Measurements from ENCODE around the gene ZNF574. TPM values are rescaled to one million over a fixed set of nuclear protein-coding genes. Genes with fewer than 3 reads are reported as not detected.

ZNF574 gene
- total and polyA plus RNA-seq, 2 of the 8 experiments (the other 6 are each of a cell fraction or from before 2014, with no cell fraction given) = 27.0 to 38.8 TPM

GRCh38 chr19:42117076-42117475 is 41.1 kb downstream of the ZNF574 start:
- no peaks in the 10 kb centered on the region for H3K23me2 ChIP-seq (ENCODE audit: low read depth, low read length)
- H4K5ac ChIP-seq (ENCODE audit: insufficient read length, low read depth, low read length) = no peak overlapping the region
- H3K4me2 ChIP-seq (ENCODE audit: insufficient read depth in 1 of 2, low read depth in 2 of 2, low read length in 2 of 2) = no peak overlapping the region
- H4K20me1 ChIP-seq (replicated peaks in 1 of 2; ENCODE audit: control insufficient read depth in 1 of 2, insufficient read depth in 2 of 2, low read length in 2 of 2) = no peaks in the 10 kb centered on the region
- no peak overlapping the region for H4K91ac ChIP-seq (replicated peaks; ENCODE audit: insufficient read length, low read length)
- H3K79me1 ChIP-seq (ENCODE audit: low read depth, low read length) = no peaks in the 10 kb centered on the region
- no peaks in the 10 kb centered on the region for H3K9me3 ChIP-seq (ENCODE audit: insufficient read depth in 2 of 2, low read depth in 1 of 2, low read length in 1 of 2)
- H3K4me1 ChIP-seq (replicated peaks in 1 of 4; ENCODE audit: control insufficient read depth in 3 of 4, insufficient read depth in 4 of 4, low read length in 3 of 4) = peaks cover 8 to 24% (median 16%) of the 10 kb centered on the region in 4 experiments
- no peak overlapping the region for H2BK5ac ChIP-seq (ENCODE audit: low read depth, low read length)
- H3K23ac ChIP-seq (ENCODE audit: insufficient read length) = no peak overlapping the region
- H3K18ac ChIP-seq (ENCODE audit: extremely low read depth, low read length) = no peak overlapping the region
- H3K4me3 ChIP-seq (ENCODE audit: extremely low read depth in 1 of 4, insufficient read depth in 2 of 4, low read depth in 3 of 4, low read length in 4 of 4) = no peak overlapping the region
- POLR2A ChIA-PET (ENCODE audit: partially characterized antibody) = interaction anchor here (1.2 kb wide), 1 partner anchor 123 kb away, joined by 3 read pairs; no protein-coding TSS in a partner anchor
- no peak overlapping the region for H2AFZ ChIP-seq (ENCODE audit: low read length)
- peak overlapping the region; percentile 40; the same call in 1 of the 2 replicates for H2BK15ac ChIP-seq (ENCODE audit: low read length)
- no peak overlapping the region for H2BK120ac ChIP-seq (replicated peaks; ENCODE audit: low read depth, low read length)
- CTCF ChIA-PET (ENCODE audit: partially characterized antibody) = interaction anchor here (1.0 to 5.0 kb wide), 7 partner anchors 9 to 123 kb away, joined by 3 to 38 read pairs (median 4); partner anchors contain the start of gene POU2F2
- H3K79me2 ChIP-seq (ENCODE audit: control insufficient read depth in 1 of 2, insufficient read depth in 2 of 2, low read length in 2 of 2) = no peaks in the 10 kb centered on the region
- H2BK12ac ChIP-seq (ENCODE audit: low read depth, low read length) = no peak overlapping the region
- H3K9ac ChIP-seq (replicated peaks in 1 of 4; ENCODE audit: extremely low read depth in 1 of 4, low read depth in 3 of 4, low read length in 3 of 4) = no peak overlapping the region
- H3K27me3 ChIP-seq (replicated peaks in 1 of 4; ENCODE audit: control insufficient read depth in 3 of 4, extremely low read depth in 1 of 4, insufficient read depth in 3 of 4, low read length in 3 of 4) = no peaks in the 10 kb centered on the region
- H2AK5ac ChIP-seq (ENCODE audit: low read depth, low read length) = peak overlapping the region; percentile 82; the same call in 1 of the 2 replicates
- no peak overlapping the region for H3K4ac ChIP-seq (replicated peaks; ENCODE audit: insufficient read length, low read depth, low read length)
- no peak for DNase-seq (ENCODE audit: low read depth in 1 of 2, low spot score in 2 of 2)
- no peak overlapping the region for H4K8ac ChIP-seq (ENCODE audit: extremely low read depth, insufficient read depth, low read length)
- no peak overlapping the region for H3K27ac ChIP-seq (ENCODE audit: low read depth, low read length)
- no peak overlapping the region for H3K56ac ChIP-seq (replicated peaks; ENCODE audit: insufficient read length, low read depth, low read length)
- 83% methylated on average over 6 of the region's 6 CpGs; no CpG with 5 or more reads in 1 of the 2 experiments for WGBS, 2 experiments (ENCODE audit: extremely low coverage in 1 of 2, insufficient coverage in 1 of 2, insufficient read length in 1 of 2, insufficient replicate concordance in 2 of 2, low coverage in 1 of 2, low lambda C conversion rate in 2 of 2, missing lambda C conversion rate in 1 of 2)
- FAIRE-seq = no peak
- no peaks in the 10 kb centered on the region for H3K36me3 ChIP-seq (ENCODE audit: control insufficient read depth in 2 of 4, insufficient read depth in 4 of 4, low read length in 3 of 4)
- H2BK20ac ChIP-seq (ENCODE audit: low read length) = no peak overlapping the region
- no peak overlapping the region for H3K14ac ChIP-seq (ENCODE audit: insufficient read length)
- no peak for TF ChIP-seq TCF12 (IDR thresholded peaks at IDR 0.05; ENCODE audit: low read depth, low read length)
- TF ChIP-seq RFX5 (IDR thresholded peaks at IDR 0.05; ENCODE audit: borderline replicate concordance, low read depth, low read length) = no peak
- TF ChIP-seq SP4 (IDR thresholded peaks at IDR 0.05; ENCODE audit: low read length) = no peak
- TF ChIP-seq, protein P1, sequence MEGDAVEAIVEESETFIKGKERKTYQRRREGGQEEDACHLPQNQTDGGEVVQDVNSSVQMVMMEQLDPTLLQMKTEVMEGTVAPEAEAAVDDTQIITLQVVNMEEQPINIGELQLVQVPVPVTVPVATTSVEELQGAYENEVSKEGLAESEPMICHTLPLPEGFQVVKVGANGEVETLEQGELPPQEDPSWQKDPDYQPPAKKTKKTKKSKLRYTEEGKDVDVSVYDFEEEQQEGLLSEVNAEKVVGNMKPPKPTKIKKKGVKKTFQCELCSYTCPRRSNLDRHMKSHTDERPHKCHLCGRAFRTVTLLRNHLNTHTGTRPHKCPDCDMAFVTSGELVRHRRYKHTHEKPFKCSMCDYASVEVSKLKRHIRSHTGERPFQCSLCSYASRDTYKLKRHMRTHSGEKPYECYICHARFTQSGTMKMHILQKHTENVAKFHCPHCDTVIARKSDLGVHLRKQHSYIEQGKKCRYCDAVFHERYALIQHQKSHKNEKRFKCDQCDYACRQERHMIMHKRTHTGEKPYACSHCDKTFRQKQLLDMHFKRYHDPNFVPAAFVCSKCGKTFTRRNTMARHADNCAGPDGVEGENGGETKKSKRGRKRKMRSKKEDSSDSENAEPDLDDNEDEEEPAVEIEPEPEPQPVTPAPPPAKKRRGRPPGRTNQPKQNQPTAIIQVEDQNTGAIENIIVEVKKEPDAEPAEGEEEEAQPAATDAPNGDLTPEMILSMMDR (IDR thresholded peaks at IDR 0.05; ENCODE audit: control extremely low read depth in 1 of 3, insufficient read depth in 1 of 3, low read depth in 1 of 3, low read length in 3 of 3) = no peak
- no peak for TF ChIP-seq RXRA (IDR thresholded peaks at IDR 0.05; ENCODE audit: insufficient read depth, low read depth, low read length)
- TF ChIP-seq SRF (IDR thresholded peaks at IDR 0.05; ENCODE audit: low read depth, low read length) = no peak
- no peak for TF ChIP-seq GABPA (IDR thresholded peaks at IDR 0.05; ENCODE audit: borderline replicate concordance, insufficient read depth, low read length)
- no peak for TF ChIP-seq PHF8 (conservative IDR thresholded peaks at IDR 0.05; ENCODE audit: low read depth, low read length)
- no peak for TF ChIP-seq MAFK (IDR thresholded peaks at IDR 0.05; ENCODE audit: low read depth, low read length)
- TF ChIP-seq SIN3A (conservative IDR thresholded peaks at IDR 0.05 in 1 of 2, IDR thresholded peaks at IDR 0.05 in 1 of 2; ENCODE audit: low read depth in 1 of 2, low read length in 2 of 2) = no peak
- no peak for TF ChIP-seq SUZ12 (IDR thresholded peaks at IDR 0.05; ENCODE audit: low read length)
